H1 (cell line): Measurements from ENCODE around the gene HDAC7. TPM values are rescaled to one million over a fixed set of nuclear protein-coding genes. Genes with fewer than 3 reads are reported as not detected.

ENCODE experiments used
- GTF2F1 ChIP-seq: IDR thresholded peaks from 2 replicates; pipeline ENCODE4 v1.6.1; 2012; ENCODE audit warnings: low read depth, low read length, improper control_type of control experiment, borderline replicate concordance
- NRF1 ChIP-seq: IDR thresholded peaks from 2 replicates; pipeline ENCODE4 v1.6.1; 2011; ENCODE audit warnings: mild to moderate bottlenecking, low read depth, low read length, improper control_type of control experiment
- TBP ChIP-seq: IDR thresholded peaks from 2 replicates; pipeline ENCODE4 v1.6.1; 2011; ENCODE audit warnings: low read depth, low read length, improper control_type of control experiment
- polyA plus RNA-seq, 7 experiments: library from polyadenylated mRNA; depleted of rRNA in 3 of 7; stranded (reverse) in 5 of 7; unstranded in 2 of 7; fragments of >200 nt in 5 of 7; fragments of 200-250 nt in 2 of 7; gene quantifications; 1 replicate in 5 of 7; 2 replicates in 1 of 7; 4 replicates in 1 of 7; pipeline versions ENCODE4 v1.2.1 to v1.2.3, GENCODE V29; 2011 to 2013; ENCODE audit warnings: missing spikeins in 2 of 7, mixed read lengths in 2 of 7
- total RNA-seq: library from RNA; stranded (reverse); fragmentation: NEBNext Ultra II Directional; extraction: Animal tissue kit (Norgen Biotek cat#: 25700); gene quantifications from 2 replicates; pipeline ENCODE4 v1.2.1, GENCODE V29; 2021

The HDAC7 gene
- total and polyA plus RNA-seq, 2 of the 8 experiments (the other 6 are each of a cell fraction or from before 2014, with no cell fraction given) = 25.5 to 84.9 TPM

- TF ChIP-seq TBP = no peak
- TF ChIP-seq NRF1 = no peak
- no peak for TF ChIP-seq GTF2F1
Measured at GRCh38 chr12:47862167-47862750, 42.6 kb upstream of the HDAC7 start (continued).
